HG03575 (cell line): ENCODE results near the gene MAEA.
A peak's percentile ranks its signal among the peaks of the same experiment; 100 is the strongest.

Experiments used
- ATAC-seq: cut with Tn5 transposase; IDR thresholded peaks from one replicate; pipeline ENCODE4 v1.9.1; 2021; ENCODE audit not compliant: unreplicated experiment, insufficient number of reproducible peaks, low FRiP score; ENCODE audit errors: extremely low read depth

MAEA gene

GRCh38 chr4:1345903-1346780 is 56.5 kb downstream of the MAEA start:
- no peak for ATAC-seq

GRCh38 chr4:1346781-1347409 is 57.2 kb downstream of the MAEA start, which contains the start of gene UVSSA:
UVSSA (plus strand) TSS chr4:1347208; CDS start chr4:1348092, 884 bp downstream.
- peak; percentile 55 for ATAC-seq

GRCh38 chr4:1347410-1347864 is 57.7 kb downstream of the MAEA start:
- ATAC-seq, result peak; percentile 13

GRCh38 chr4:1348014-1348513 is 58.4 kb downstream of the MAEA start:
- ATAC-seq, result no peak

- no peak for ATAC-seq
Observed at GRCh38 chr4:1348746-1349145, 59.1 kb downstream of the MAEA start.

GRCh38 chr4:1349359-1350168 is 59.9 kb downstream of the MAEA start:
- ATAC-seq, result no peak

GRCh38 chr4:1350169-1350520 is 60.5 kb downstream of the MAEA start:
- ATAC-seq, result no peak

- ATAC-seq, result no peak
Observed at GRCh38 chr4:1351854-1352566, 62.3 kb downstream of the MAEA start.

- no peak for ATAC-seq
Observed at GRCh38 chr4:1352567-1352900, 62.8 kb downstream of the MAEA start.

- ATAC-seq, result no peak
Observed at GRCh38 chr4:1353186-1354055, 63.7 kb downstream of the MAEA start.

- ATAC-seq, result no peak
Observed at GRCh38 chr4:1354136-1354982, 64.7 kb downstream of the MAEA start.

- ATAC-seq, result no peak
Observed at GRCh38 chr4:1354983-1355275, 65.2 kb downstream of the MAEA start.

- ATAC-seq, result no peak
Observed at GRCh38 chr4:1355378-1355777, 65.7 kb downstream of the MAEA start.

- no peak for ATAC-seq
Observed at GRCh38 chr4:1356181-1356998, 66.7 kb downstream of the MAEA start.

GRCh38 chr4:1357356-1358248 is 67.9 kb downstream of the MAEA start:
- ATAC-seq, result no peak
